Activated T-helper 2 cell treated with anti-CD3 and anti-CD28 coated beads, Interferon-gamma antibody, Interleukin-2, Interleukin-4, amounts not matched to agents 10 μg/mL and 5 μg/mL and 100 μg/mL, durations not matched to agents 14 hours and 24 hours and 36 hours (primary cell): ENCODE results near the gene IL16. TPM values are rescaled to one million over a fixed set of nuclear protein-coding genes. Genes with fewer than 3 reads are reported as not detected.
"Not testable (repeated sequence)": the region's sequence is repeated elsewhere in the genome, so short reads cannot be mapped to it uniquely, and the experiment has no call there.

Source experiments
- DNase-seq: peaks from one replicate; pipeline ENCODE4 v3.0.0; 2021; ENCODE audit warnings: low spot score
- H3K27ac Mint-ChIP-seq: one replicate; pipeline ENCODE4 v1.8.0; 2021; ENCODE audit warnings: mixed read lengths
- H3K27me3 Mint-ChIP-seq: one replicate; pipeline ENCODE4 v1.8.0; 2021; ENCODE audit warnings: low read depth, mixed read lengths
- H3K36me3 Mint-ChIP-seq: one replicate; pipeline ENCODE4 v1.8.0; 2021; ENCODE audit warnings: low read depth, mixed read lengths
- H3K4me1 Mint-ChIP-seq: one replicate; pipeline ENCODE4 v1.8.0; 2021; ENCODE audit warnings: low read depth, mixed read lengths
- H3K4me3 Mint-ChIP-seq: one replicate; pipeline ENCODE4 v1.8.0; 2021; ENCODE audit warnings: low read depth, mild to moderate bottlenecking, moderate library complexity, mixed read lengths
- H3K9me3 Mint-ChIP-seq: one replicate; pipeline ENCODE4 v1.8.0; 2021; ENCODE audit warnings: mixed read lengths
- intact Hi-C: fragments of 100-400 bp; cut with micrococcal nuclease; formaldehyde crosslinking; loops from one replicate; pipeline ENCODE4 v1.15.1; 2023
- total RNA-seq: library from RNA; stranded (reverse); gene quantifications from 2 replicates; pipeline ENCODE4 v1.2.3, GENCODE V29; 2022

Gene IL16
- total RNA-seq, 1 donor from 2014 or later, result 42.3 TPM

DNA sequence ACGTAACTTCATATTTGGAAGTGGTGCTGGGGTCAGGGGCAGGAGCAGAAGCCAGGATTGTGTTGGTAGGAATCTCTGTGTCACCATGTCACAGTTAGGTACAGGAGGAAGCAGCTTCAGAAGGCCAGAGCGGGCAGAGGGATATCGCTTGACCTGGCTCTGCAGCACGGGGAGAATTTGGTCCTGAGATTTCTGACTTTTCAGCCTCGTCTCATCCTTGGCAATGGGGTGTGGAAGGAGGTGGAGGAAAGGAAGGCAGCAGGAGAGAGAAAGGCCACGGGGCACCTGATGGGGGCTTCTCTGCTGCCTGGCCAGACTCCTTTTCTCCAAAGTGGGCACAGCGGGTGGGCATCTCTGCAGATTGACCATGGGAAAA lies 564 bp downstream of the IL16 start:
- DNase-seq, result no peak
- Mint-ChIP-seq H3K4me3 (no peak overlapping the region), H3K9me3 (no peaks in the 10 kb centered on the region), H3K36me3 (no peaks in the 10 kb centered on the region), H3K4me1 (no peaks in the 10 kb centered on the region), H3K27me3 (peaks cover 7% of the 10 kb centered on the region), H3K27ac (no peak overlapping the region)
- intact Hi-C loops, result no loop called here

DNA sequence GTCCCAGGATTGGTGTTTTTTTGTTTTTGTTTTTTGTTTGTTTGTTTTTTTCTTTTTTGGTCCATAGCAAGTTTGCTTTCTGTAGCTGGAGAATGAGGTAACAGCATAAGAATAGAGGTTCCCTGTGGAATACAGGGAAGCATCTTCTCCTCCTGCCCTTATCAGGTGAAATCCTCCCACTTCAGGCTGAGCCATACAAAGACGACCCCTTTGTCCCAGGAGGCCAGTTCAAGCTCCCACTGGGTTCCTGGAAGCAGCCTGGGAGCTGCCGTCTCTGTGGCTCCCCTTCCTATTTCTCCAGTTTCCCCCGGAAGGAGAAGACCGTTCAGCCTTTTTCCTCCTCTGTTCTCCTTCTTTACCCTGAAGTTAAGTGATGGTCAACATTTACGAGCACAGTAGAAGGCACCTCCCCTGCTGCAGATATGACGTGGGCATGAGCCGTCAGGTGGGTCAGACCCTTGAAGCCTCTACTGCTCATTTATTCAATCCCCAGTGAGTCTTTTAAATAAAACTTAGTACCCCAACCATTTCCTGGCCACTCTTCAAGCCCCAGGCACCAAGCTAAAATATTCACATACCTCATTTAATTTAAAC lies 1.1 kb downstream of the IL16 start:
- DNase-seq, result no peak
- Mint-ChIP-seq H3K4me3 (no peak overlapping the region), H3K27ac (no peak overlapping the region), H3K9me3 (no peaks in the 10 kb centered on the region), H3K27me3 (peaks cover 5% of the 10 kb centered on the region), H3K36me3 (no peaks in the 10 kb centered on the region), H3K4me1 (no peaks in the 10 kb centered on the region)
- intact Hi-C loops, result no loop called here

DNA sequence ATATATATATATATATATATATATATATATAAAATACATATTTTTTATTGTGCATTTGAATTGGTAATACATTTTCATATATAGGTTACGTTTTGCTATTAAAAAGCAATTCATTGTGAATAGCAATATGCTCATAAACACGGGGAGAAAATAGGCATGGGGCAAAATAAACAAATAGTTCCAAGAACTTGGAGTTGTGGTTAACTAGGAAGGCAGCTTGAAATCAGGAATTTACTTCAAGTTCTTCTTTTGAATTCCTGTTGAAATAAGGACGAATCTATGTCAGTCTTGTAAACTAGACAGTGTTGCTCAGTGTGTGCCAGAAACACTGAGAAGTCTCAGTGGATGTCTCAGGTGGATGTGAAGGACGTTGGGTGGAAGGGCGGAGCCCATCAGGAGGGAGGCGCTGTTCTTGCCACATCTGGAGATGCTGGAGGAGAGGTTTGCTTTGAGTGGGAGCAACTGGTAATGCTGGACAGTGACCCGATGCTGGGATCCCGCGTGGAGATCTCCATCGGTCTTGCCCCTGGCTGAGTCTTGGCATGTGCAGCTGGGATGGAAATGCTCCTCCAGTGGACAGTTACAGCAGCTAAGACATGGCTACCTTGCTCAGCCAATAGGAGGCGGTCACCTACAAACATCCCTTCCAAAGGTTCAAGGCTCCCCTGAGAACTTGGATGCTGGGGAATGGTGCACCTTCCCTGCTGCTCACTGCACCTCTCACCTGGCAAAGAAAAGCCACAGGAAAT lies 2.5 kb downstream of the IL16 start:
- H3K4me3 Mint-ChIP-seq, result no peak overlapping the region
- no peaks in the 10 kb centered on the region for H3K36me3 Mint-ChIP-seq
- no peak overlapping the region for H3K27ac Mint-ChIP-seq
- no peaks in the 10 kb centered on the region for H3K27me3 Mint-ChIP-seq
- H3K9me3 Mint-ChIP-seq, result no peaks in the 10 kb centered on the region
- intact Hi-C loops, result no loop called here
- H3K4me1 Mint-ChIP-seq, result no peaks in the 10 kb centered on the region
- no peak for DNase-seq

- intact Hi-C loops, result no loop called here
- Mint-ChIP-seq H3K9me3 (no peaks in the 10 kb centered on the region), H3K27me3 (peaks cover 3% of the 10 kb centered on the region), H3K36me3 (no peaks in the 10 kb centered on the region), H3K4me1 (no peaks in the 10 kb centered on the region), H3K4me3 (no peak overlapping the region), H3K27ac (no peak overlapping the region)
- DNase-seq, result no peak
These were observed 9.3 kb downstream of the IL16 start for GRCh38 chr15:81206018-81206417.

DNA sequence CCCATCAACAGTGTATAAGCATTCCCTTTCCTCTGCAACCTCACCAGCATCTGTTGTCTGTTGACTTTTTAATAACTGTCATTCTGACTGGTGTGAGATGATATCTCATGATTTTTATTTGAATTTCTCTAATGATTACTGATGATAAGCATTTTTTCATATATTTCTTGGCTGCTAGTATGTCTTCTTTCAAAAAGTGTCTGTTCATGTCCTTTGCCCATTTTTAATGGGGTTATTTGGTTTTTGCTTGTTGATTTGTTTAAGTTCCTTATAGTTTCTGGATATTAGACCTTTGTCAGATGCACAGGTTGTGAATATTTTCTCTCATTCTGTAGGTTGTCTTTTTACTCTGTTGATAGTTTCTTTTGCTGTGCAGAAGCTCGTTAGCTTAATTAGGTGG lies 11.3 kb downstream of the IL16 start:
- H3K4me3 Mint-ChIP-seq, H3K36me3 Mint-ChIP-seq, intact Hi-C loops, DNase-seq, H3K27ac Mint-ChIP-seq, H3K9me3 Mint-ChIP-seq, H3K4me1 Mint-ChIP-seq, H3K27me3 Mint-ChIP-seq: not testable (repeated sequence)

DNA sequence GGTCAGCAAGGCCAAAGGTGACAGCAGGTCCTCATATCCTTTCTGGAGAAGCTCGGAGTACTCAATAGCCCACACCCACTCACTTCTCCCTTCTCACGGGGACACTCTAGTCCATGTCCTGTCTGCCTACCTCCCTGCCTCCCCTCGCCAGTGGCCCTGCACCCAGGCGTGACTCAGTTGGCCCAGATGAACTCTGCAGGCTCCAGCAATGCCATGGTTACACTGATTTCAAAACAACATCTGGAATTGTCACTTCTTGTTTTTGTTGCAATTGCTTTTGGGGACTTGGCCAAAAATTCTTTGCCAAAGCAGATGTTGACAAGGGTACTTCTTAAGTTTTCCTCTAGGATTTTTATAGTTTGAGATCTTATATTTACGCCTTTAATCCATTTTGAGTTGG lies 13.0 kb downstream of the IL16 start:
- peaks cover 8% of the 10 kb centered on the region for H3K27me3 Mint-ChIP-seq
- H3K4me1 Mint-ChIP-seq, result no peaks in the 10 kb centered on the region
- H3K9me3 Mint-ChIP-seq, result no peaks in the 10 kb centered on the region
- no peak overlapping the region for H3K27ac Mint-ChIP-seq
- no peak overlapping the region for H3K4me3 Mint-ChIP-seq
- no peak for DNase-seq
- intact Hi-C loops, result no loop called here
- H3K36me3 Mint-ChIP-seq, result no peaks in the 10 kb centered on the region

DNA sequence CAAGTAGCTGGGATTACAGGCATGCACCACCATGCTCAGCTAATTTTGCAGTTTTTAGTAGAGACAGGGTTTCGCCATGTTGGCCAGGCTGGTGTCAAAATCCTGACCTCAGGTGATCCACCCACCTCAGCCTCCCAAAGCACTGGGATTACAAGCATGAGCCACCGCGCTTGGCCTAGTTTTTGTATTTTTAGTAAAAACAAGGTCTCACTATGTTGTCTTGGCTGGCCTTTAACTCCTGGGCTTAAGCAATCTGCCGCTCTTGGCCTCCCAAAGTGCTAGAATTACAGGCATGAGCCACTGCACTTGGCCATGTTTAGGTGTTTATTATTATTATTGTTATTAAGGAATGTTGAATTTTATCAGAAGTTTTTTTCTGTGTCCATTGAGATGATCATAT lies 14.7 kb downstream of the IL16 start:
- Mint-ChIP-seq H3K9me3 (no peaks in the 10 kb centered on the region), H3K4me1 (no peaks in the 10 kb centered on the region), H3K4me3 (no peak overlapping the region), H3K27me3 (peaks cover 10% of the 10 kb centered on the region), H3K36me3 (no peaks in the 10 kb centered on the region), H3K27ac (no peak overlapping the region)
- intact Hi-C loops, result no loop called here
- no peak for DNase-seq

DNA sequence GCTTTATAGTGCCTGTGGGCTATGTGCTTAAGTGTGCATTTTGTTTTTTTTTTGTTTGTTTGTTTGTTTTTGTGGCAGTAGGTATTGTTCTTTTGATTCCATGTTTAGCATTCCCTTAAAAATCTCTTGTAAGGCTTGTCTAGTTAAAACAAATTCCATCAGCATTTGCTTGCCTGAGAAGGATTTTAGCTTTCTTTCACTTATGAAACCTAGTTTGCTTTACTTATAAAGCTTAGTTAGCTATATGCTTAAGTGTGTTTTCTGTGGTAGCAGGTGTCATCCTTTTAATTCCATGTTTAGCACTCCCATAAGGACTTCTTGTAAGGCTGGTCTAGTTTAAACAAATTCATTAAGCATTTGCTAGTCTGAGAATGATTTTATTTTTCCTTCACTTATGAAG lies 17.3 kb downstream of the IL16 start:
- DNase-seq, result no peak
- H3K27me3 Mint-ChIP-seq, result peaks cover 9% of the 10 kb centered on the region
- H3K27ac Mint-ChIP-seq, result no peak overlapping the region
- H3K4me1 Mint-ChIP-seq, result no peaks in the 10 kb centered on the region
- H3K4me3 Mint-ChIP-seq, result no peak overlapping the region
- no peaks in the 10 kb centered on the region for H3K9me3 Mint-ChIP-seq
- intact Hi-C loops, result no loop called here
- H3K36me3 Mint-ChIP-seq, result no peaks in the 10 kb centered on the region

GRCh38 chr15:81215531-81215930 lies 18.9 kb downstream of the IL16 start:
- Mint-ChIP-seq H3K27me3 (peaks cover 7% of the 10 kb centered on the region), H3K9me3 (no peaks in the 10 kb centered on the region), H3K36me3 (no peaks in the 10 kb centered on the region), H3K27ac (no peak overlapping the region), H3K4me1 (no peaks in the 10 kb centered on the region), H3K4me3 (no peak overlapping the region)
- DNase-seq, result no peak
- intact Hi-C loops, result no loop called here

DNA sequence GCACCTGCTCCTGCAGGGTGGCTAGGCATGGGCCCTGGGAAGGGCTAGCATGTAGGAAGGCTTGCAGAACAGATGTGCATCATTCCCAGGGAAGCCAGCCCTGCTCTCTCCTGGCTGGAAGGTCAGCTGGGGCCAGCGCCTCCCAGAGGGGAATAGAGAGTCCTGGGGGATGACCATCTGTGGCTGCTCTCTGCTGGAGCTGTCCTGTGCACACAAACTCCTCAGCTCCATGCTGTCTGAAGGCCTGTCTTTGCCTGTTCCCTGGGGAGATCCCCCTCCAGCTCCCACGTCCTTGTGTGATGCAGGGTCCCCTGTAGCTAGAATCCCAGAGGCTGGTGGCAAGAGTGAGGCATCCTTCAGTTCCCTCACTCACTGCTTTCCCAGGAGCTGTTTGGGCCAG lies 19.3 kb downstream of the IL16 start:
- Mint-ChIP-seq H3K9me3 (no peaks in the 10 kb centered on the region), H3K27ac (no peak overlapping the region), H3K4me1 (no peaks in the 10 kb centered on the region), H3K36me3 (no peaks in the 10 kb centered on the region), H3K4me3 (no peak overlapping the region), H3K27me3 (peaks cover 7% of the 10 kb centered on the region)
- intact Hi-C loops, result no loop called here
- DNase-seq, result no peak

DNA sequence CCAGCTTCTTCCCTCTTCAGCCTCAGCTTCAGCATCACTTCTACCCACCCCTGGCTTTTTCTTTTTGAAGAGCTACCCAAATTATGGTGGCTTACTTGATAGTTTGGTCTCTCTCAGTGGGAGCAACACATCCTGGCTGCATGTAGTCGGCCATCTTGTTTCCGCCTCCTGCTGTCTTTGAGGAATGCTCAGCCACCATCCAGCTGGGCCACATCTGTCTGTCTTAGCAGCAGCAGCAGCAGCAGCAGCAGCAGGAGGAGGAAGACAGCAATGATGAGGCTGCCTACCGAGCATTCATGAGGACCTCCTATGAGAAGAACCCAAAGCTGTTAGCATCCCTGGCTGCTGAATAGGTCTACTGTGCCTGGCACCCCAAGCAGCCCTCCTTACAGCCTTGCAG lies 19.7 kb downstream of the IL16 start:
- Mint-ChIP-seq H3K27ac (no peak overlapping the region), H3K36me3 (no peaks in the 10 kb centered on the region), H3K9me3 (no peaks in the 10 kb centered on the region), H3K4me1 (no peaks in the 10 kb centered on the region), H3K4me3 (no peak overlapping the region), H3K27me3 (peaks cover 7% of the 10 kb centered on the region)
- intact Hi-C loops, result no loop called here
- no peak for DNase-seq

DNA sequence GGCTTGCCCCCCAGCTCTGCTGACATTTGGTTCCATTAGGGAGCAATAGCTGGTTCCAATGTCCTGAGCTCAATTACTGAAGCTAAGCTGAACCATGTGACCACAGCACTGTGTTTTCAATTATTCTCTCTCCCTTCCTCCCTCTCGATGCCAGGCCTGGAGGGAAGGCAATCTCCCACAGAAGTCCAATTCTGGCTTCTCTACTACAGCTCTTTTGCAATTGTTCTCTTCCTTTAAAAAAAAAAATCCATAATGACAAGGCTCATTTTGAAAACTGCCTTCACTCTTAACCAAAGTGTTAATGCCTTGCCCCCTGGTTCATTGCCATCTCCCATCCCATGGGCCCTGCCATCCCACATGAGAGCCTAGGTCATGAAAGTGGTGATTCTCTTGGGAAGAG lies 24.8 kb downstream of the IL16 start:
- Mint-ChIP-seq H3K4me3 (no peak overlapping the region), H3K27ac (no peak overlapping the region), H3K36me3 (no peaks in the 10 kb centered on the region), H3K4me1 (no peaks in the 10 kb centered on the region), H3K9me3 (no peaks in the 10 kb centered on the region), H3K27me3 (peaks cover 2% of the 10 kb centered on the region)
- intact Hi-C loops, result no loop called here
- no peak for DNase-seq

GRCh38 chr15:81222007-81222406 lies 25.3 kb downstream of the IL16 start:
- no peak for DNase-seq
- H3K36me3 Mint-ChIP-seq, result no peaks in the 10 kb centered on the region
- H3K27ac Mint-ChIP-seq, result no peak overlapping the region
- no peak overlapping the region for H3K4me3 Mint-ChIP-seq
- no peaks in the 10 kb centered on the region for H3K9me3 Mint-ChIP-seq
- no peaks in the 10 kb centered on the region for H3K4me1 Mint-ChIP-seq
- intact Hi-C loops, result no loop called here
- peaks cover 2% of the 10 kb centered on the region for H3K27me3 Mint-ChIP-seq
